HG03097 (cell line): ENCODE measurements around the gene MAB21L4.

Source experiments
- ATAC-seq: cut with Tn5 transposase; IDR thresholded peaks from one replicate; pipeline ENCODE4 v1.9.1; 2021; ENCODE audit not compliant: unreplicated experiment, low FRiP score

The MAB21L4 gene

GRCh38 chr2:240869109-240869955, 26.6 kb downstream of the MAB21L4 start:
- ATAC-seq = no peak

DNA sequence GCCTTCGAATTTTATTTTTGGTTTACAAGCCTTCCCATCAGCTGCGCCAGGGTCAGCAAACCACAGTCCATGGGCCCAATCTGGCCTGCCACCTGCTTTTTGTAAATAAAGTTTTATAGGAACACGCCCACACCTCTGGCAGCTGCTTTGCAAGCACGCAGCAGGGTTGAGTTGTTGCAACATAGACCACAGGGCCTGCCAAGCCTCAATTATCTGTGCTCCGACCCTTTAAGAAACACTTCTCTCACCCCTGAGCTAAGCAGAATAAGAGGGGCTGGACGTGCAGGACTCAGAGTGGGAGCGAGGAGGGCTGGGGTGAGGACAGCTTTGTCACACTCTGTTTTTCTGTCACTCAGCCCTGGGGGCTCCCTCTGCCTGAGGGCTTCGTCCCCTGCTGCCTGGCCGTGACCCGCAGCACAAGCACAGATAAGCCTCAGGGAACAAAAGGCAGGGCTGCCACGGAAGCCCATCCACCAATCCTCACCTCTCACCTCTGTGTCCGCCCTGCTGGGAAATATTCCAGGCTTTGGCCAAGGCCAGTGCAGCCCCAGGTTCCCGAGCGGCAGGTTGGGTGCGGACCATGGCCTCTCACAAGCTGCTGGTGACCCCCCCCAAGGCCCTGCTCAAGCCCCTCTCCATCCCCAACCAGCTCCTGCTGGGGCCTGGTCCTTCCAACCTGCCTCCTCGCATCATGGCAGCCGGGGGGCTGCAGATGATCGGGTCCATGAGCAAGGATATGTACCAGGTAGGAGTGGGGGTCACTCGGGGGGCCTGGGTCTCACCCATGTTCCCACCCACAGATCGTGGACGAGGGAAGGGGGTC, 27.5 kb downstream of the MAB21L4 start, which contains the start of gene AGXT:
AGXT (plus strand) TSS at position 539 of the 823 bp plus-strand sequence; CDS start at position 581, 42 bp downstream.
- ATAC-seq = no peak

GRCh38 chr2:240865391-240865790, 30.6 kb downstream of the MAB21L4 start:
- no peak for ATAC-seq

GRCh38 chr2:240864475-240864874, 31.5 kb downstream of the MAB21L4 start:
- ATAC-seq = no peak

- no peak for ATAC-seq
These were observed 34.4 kb downstream of the MAB21L4 start for GRCh38 chr2:240861547-240861946.

- no peak for ATAC-seq
These were observed 37.1 kb downstream of the MAB21L4 start for GRCh38 chr2:240858871-240859270.

DNA sequence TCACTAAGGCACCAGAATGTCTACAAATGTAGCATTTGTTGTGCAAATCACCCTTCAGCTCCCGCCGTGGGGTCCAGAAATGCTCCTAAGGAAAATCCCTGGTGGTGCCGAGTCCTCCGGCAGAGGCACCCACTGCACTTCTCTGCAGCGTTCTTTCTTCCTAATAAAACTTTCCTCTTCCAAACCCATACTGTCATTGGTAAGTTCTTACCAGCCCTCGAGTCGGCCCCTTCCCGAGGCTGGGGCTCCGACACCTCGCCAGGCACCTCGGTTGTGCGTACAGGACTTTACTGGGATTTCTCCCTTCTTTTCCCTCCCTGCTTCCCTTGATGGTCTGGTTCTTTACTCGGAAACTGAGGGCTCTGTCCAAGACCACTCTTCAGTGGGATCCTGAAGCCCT, 37.6 kb downstream of the MAB21L4 start:
- ATAC-seq = no peak

- ATAC-seq = no peak
These were observed 38.6 kb downstream of the MAB21L4 start for GRCh38 chr2:240857039-240858008.

DNA sequence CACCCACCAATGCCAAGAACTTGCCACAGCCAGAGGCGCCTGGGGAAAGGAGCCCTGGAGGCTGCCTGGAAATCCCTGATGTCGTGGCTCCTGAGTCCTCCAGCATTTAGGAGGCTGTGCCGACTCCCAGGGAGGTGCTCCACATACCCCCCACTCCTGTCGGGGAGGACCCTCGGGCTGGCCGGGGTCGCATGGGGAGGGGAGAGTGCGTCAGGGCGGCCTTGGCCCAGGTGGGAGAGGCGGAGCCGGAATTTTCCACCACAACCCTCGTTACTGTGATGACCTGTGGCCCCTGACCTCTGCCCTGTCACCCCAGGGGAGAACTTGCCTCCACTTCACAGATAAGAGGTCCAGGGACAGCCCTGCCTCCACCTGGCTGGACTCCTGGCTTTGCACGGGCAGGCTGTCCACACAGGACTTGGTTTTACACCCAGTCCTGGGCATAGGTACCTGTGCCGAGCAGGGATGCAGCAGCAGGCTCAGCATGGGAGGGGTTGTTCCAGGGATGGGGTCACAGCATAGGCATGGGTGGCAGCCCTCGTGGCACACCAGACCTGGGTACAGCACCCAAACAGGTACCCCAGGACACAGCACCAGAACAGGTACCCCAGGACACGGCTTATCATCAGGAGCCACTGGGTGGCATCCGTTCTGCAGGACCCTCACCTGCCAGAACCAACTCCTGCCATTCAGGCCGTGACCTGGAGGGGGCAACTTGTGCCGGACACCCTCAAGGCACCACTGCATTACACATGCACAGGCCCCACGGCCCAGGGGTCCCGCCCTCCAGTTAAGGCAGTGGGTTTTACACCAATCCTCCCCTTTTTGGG, 39.6 kb downstream of the MAB21L4 start:
- ATAC-seq = no peak

DNA sequence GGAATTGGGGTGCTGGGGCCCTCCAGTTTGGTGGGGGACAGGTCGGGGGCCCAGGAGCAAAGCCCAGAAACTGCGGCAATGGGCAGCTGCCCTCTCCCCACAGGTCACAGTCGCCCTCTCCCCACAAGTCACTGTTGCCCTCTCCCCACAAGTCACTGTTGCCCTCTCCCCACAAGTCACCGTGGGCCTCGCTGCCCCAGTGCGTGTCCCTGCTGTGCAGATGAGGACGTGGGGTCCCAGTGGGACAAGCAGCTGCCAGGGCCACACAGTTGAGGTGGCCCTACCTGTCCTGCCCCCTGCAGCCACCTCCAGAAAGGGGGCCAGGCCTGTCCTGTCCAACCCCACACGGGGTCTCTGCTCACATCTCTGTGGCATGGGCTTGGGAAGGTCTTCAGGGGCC, 40.3 kb downstream of the MAB21L4 start:
- no peak for ATAC-seq

GRCh38 chr2:240852671-240853314, 43.2 kb downstream of the MAB21L4 start:
- ATAC-seq = no peak

DNA sequence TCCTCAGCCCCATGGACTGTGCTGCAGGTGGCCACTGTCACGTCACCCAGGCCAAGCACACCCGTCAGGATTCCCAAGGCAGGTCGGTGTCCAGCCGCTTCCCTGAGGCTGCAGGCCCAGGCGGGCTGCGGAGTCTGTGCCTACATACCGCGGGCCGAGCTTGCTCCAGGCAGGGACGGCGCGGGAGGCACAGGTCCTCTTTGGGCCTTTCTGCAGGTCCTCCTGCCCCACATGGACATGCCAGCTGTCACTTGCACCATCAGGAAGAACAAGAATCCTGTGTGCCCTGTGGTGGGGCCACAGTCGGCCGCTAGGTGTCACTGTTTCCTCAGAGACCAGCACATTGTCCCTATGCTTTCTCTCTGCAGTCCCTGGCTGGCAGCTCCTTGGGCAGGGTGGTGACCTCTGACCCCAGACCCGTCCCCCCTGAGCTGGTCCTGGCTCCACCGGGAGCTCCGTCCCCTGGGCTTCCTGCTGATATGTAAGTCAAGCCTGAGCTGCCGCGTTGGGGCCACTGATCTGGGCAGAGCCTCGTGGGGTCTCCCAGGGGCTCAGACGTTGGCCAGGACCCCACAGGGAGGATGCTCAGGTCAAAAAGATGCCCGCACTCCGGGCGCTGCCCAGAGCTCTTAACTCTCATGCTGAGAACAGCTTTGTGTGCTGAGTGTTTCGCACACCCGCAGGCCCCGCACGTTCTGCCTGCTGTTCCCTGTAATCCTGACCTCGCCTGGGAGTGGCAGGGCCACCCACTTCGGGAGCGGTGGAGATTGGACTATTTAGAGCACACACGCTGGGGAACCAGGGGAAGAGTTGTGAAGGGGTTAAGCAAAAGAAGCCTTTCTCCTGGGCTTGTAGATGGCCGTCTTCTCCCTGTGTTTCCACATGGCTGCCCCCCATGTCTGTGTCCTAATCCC, 44.6 kb downstream of the MAB21L4 start:
- no peak for ATAC-seq

GRCh38 chr2:240850756-240851077, 45.2 kb downstream of the MAB21L4 start:
- no peak for ATAC-seq

GRCh38 chr2:240850026-240850425, 45.9 kb downstream of the MAB21L4 start:
- ATAC-seq = no peak

GRCh38 chr2:240848900-240849680, 46.9 kb downstream of the MAB21L4 start:
- ATAC-seq = no peak

DNA sequence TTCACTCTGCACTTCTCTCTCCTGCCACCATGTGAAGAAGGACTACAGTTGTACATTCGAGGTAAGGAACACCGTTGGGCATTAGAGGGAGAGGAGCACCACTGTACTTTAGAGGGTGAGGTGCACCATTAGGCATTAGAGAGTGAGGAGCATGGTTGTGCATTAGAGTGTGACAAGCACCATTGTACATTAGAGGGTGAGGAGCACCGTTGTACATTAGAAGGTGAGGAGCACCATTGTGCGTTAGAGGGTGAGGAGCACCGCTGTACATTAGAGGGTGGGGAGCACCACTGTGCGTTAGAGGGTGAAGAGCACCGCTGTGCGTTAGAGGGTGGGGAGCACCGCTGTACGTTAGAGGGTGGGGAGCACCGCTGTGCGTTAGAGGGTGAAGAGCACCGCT, 48.1 kb downstream of the MAB21L4 start:
- no peak for ATAC-seq

GRCh38 chr2:240846873-240847595, 48.9 kb downstream of the MAB21L4 start:
- ATAC-seq = no peak
